ENCODE results near the gene SERPINA4. TPM values are rescaled to one million over a fixed set of nuclear protein-coding genes. Genes with fewer than 3 reads are reported as not detected.

Gene SERPINA4
- total RNA-seq, 3 donors from 2014 or later (not counting 1 experiment from before 2014, with no cell fraction given): not detected

- 87% methylated on average over 8 of the region's 8 CpGs for WGBS (ENCODE audit: insufficient coverage)
Measured at GRCh38 chr14:94615823-94616570, 54.8 kb downstream of the SERPINA4 start.

DNA sequence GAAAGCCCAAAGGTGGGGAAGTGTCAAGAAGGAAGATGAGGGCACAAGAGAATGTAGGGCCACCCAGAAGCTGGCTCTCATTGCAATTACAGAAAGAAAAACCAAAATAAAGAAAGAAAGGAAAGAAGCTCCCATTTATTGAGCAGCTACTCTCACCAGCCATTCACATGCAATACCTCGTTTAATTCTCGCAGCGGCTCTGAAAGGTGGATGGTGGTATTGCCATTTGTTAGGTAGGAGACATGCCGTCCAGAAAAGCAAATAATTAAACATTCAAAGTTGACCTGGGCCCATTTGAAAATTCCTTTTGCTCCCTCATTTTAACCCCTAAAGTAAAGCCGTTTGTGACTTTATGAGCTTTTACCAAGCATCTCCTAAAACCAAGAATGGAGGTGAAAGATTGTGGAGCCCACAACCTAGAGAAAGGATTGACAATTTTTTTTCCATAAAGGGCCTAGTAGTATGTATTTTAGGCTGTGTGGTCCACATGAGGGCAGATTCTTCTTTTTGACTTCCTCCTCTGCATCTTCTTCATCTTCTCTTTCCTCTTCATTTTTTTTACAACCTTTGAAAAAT is 56.2 kb downstream of the SERPINA4 start:
- ATAC-seq (no peak), DNase-seq (no peak)
- TF ChIP-seq CTCF (IDR thresholded peaks at IDR 0.05): no peak
- Mint-ChIP-seq H3K4me1 (no peaks in the 10 kb centered on the region), H3K4me3 (no peak overlapping the region), H3K36me3 (no peaks in the 10 kb centered on the region), H3K27ac (no peak overlapping the region), H3K27me3 (ENCODE audit: low read depth in 2 of 2) (no peaks in the 10 kb centered on the region), H3K9me3 (peaks cover 3 to 5% of the 10 kb centered on the region in 2 donors)
- Histone ChIP-seq H3K9me3 (ENCODE audit: control insufficient read depth, insufficient read depth, low read length) (peaks cover 17% of the 10 kb centered on the region), H3K4me3 (ENCODE audit: low read length) (no peak overlapping the region), H3K36me3 (ENCODE audit: control insufficient read depth, insufficient read depth, low read length) (no peaks in the 10 kb centered on the region), H3K4me1 (ENCODE audit: control insufficient read depth, insufficient read depth, low read length) (no peaks in the 10 kb centered on the region), H3K27ac (ENCODE audit: low read length) (no peak overlapping the region), H3K27me3 (ENCODE audit: control insufficient read depth, insufficient read depth, low read length) (no peaks in the 10 kb centered on the region)
- 87% methylated on average over 5 of the region's 5 CpGs for WGBS (ENCODE audit: insufficient coverage)
- intact Hi-C loops (cut with micrococcal nuclease): no loop called here

More at GRCh38 chr14:94615823-94616570, 54.8 kb downstream of the SERPINA4 start:
- Mint-ChIP-seq H3K27ac (no peak overlapping the region), H3K9me3 (peaks cover 3 to 5% of the 10 kb centered on the region in 2 donors), H3K4me1 (no peaks in the 10 kb centered on the region), H3K27me3 (ENCODE audit: low read depth in 2 of 2) (no peaks in the 10 kb centered on the region), H3K36me3 (no peaks in the 10 kb centered on the region), H3K4me3 (no peak overlapping the region)
- no peaks in the 10 kb centered on the region for H3K4me1 ChIP-seq (ENCODE audit: control insufficient read depth, insufficient read depth, low read length)
- intact Hi-C loops (cut with micrococcal nuclease): no loop called here
- no peak overlapping the region for H3K4me3 ChIP-seq (ENCODE audit: low read length)
- no peak for TF ChIP-seq CTCF (IDR thresholded peaks at IDR 0.05)
- H3K27ac ChIP-seq (ENCODE audit: low read length): no peak overlapping the region
- H3K27me3 ChIP-seq (ENCODE audit: control insufficient read depth, insufficient read depth, low read length): no peaks in the 10 kb centered on the region
- no peak for ATAC-seq
- no peak for DNase-seq
- no peaks in the 10 kb centered on the region for H3K36me3 ChIP-seq (ENCODE audit: control insufficient read depth, insufficient read depth, low read length)
- H3K9me3 ChIP-seq (ENCODE audit: control insufficient read depth, insufficient read depth, low read length): peaks cover 17% of the 10 kb centered on the region

- Histone ChIP-seq H3K27ac (ENCODE audit: low read length) (no peak overlapping the region), H3K9me3 (ENCODE audit: control insufficient read depth, insufficient read depth, low read length) (peaks cover 17% of the 10 kb centered on the region), H3K4me3 (ENCODE audit: low read length) (no peak overlapping the region), H3K27me3 (ENCODE audit: control insufficient read depth, insufficient read depth, low read length) (no peaks in the 10 kb centered on the region), H3K36me3 (ENCODE audit: control insufficient read depth, insufficient read depth, low read length) (no peaks in the 10 kb centered on the region), H3K4me1 (ENCODE audit: control insufficient read depth, insufficient read depth, low read length) (no peaks in the 10 kb centered on the region)
- TF ChIP-seq CTCF (IDR thresholded peaks at IDR 0.05): no peak
- ATAC-seq (no peak), DNase-seq (no peak)
- no peak overlapping the region for H3K4me3 Mint-ChIP-seq
- no peak overlapping the region for H3K27ac Mint-ChIP-seq
- H3K4me1 Mint-ChIP-seq: no peaks in the 10 kb centered on the region
- H3K9me3 Mint-ChIP-seq: peaks cover 3 to 5% of the 10 kb centered on the region in 2 donors
- intact Hi-C loops (cut with micrococcal nuclease): no loop called here
- 100% methylated on average over 2 of the region's 3 CpGs for WGBS (ENCODE audit: insufficient coverage)
- H3K36me3 Mint-ChIP-seq: no peaks in the 10 kb centered on the region
- no peaks in the 10 kb centered on the region for H3K27me3 Mint-ChIP-seq (ENCODE audit: low read depth in 2 of 2)
Measured at GRCh38 chr14:94617988-94618822, 57.0 kb downstream of the SERPINA4 start.

All from natural killer cell (primary cell).